ENCODE data around the gene MAPT. TPM values are rescaled to one million over a fixed set of nuclear protein-coding genes. Genes with fewer than 3 reads are reported as not detected.

Gene MAPT
- total RNA-seq, 6 donors from 2014 or later = 2.1 to 3.7 (median 2.8) TPM

DNA sequence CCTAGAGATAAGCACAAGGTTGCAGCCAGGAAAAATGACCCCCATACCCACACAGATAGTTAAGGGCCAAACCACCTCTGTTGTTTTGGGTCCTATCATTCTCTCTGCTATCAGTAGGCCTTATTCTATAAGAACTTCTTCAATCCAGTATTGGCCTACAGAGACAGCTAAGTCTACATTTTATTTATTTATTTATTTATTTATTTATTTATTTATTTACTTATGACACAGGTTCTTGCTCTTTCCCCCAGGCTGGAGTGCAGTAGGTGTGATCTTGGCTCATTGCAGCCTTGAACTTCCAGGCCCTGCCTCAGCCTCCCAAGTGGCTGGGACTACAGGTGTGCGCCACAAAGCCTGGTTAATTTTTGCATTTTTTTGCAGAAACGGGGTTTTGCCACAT, 7.5 kb upstream of the MAPT start:
- ATAC-seq (ENCODE audit: low FRiP score in 2 of 2) (no peak), DNase-seq (no peak)
- Histone ChIP-seq H3K27ac (no peak overlapping the region), H3K27me3 (no peaks in the 10 kb centered on the region), H3K9me3 (peaks cover 0 to 3% (median 0%) of the 10 kb centered on the region in 4 donors), H3K36me3 (no peaks in the 10 kb centered on the region), H3K4me1 (no peaks in the 10 kb centered on the region), H3K4me3 (no peak overlapping the region)
- TF ChIP-seq, protein P1, sequence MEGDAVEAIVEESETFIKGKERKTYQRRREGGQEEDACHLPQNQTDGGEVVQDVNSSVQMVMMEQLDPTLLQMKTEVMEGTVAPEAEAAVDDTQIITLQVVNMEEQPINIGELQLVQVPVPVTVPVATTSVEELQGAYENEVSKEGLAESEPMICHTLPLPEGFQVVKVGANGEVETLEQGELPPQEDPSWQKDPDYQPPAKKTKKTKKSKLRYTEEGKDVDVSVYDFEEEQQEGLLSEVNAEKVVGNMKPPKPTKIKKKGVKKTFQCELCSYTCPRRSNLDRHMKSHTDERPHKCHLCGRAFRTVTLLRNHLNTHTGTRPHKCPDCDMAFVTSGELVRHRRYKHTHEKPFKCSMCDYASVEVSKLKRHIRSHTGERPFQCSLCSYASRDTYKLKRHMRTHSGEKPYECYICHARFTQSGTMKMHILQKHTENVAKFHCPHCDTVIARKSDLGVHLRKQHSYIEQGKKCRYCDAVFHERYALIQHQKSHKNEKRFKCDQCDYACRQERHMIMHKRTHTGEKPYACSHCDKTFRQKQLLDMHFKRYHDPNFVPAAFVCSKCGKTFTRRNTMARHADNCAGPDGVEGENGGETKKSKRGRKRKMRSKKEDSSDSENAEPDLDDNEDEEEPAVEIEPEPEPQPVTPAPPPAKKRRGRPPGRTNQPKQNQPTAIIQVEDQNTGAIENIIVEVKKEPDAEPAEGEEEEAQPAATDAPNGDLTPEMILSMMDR (IDR thresholded peaks at IDR 0.05) = no peak
- no peak for TF ChIP-seq POLR2AphosphoS5 (IDR thresholded peaks at IDR 0.05)
- TF ChIP-seq POLR2A (IDR thresholded peaks at IDR 0.05) = no peak
- TF ChIP-seq EP300 (IDR thresholded peaks at IDR 0.05) = no peak
- 83 to 88% methylated on average over 2 of the region's 2 CpGs for WGBS, 2 donors

DNA sequence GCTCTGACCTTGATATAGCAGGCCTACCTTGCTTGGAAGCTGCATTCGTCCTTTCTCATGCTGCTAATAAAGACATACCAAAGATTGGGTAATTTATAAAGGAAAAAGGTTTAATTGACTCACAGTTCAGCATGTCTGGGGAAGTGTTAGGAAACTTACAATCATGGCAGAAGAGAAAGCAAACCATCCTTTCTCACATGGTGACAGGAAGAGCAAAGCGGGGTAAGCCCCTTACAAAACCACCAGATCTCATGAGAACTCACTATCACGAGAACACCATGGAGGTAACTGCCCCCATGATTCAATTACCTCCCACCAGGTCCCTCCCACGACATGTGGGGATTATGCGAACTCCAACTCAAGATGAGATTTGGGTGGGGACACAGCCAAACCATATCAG, 6.0 kb upstream of the MAPT start:
- ATAC-seq (ENCODE audit: low FRiP score in 2 of 2) (no peak), DNase-seq (no peak)
- Histone ChIP-seq H3K27me3 (no peaks in the 10 kb centered on the region), H3K4me1 (peaks cover 0 to under 1% (median 0%) of the 10 kb centered on the region in 4 donors), H3K36me3 (no peaks in the 10 kb centered on the region), H3K4me3 (no peak overlapping the region), H3K27ac (no peak overlapping the region), H3K9me3 (peaks cover 0 to 3% (median 0%) of the 10 kb centered on the region in 4 donors)
- 55 to 62% methylated on average over 5 of the region's 5 CpGs for WGBS, 2 donors
- TF ChIP-seq POLR2AphosphoS5 (IDR thresholded peaks at IDR 0.05) (no peak), POLR2A (IDR thresholded peaks at IDR 0.05) (no peak), EP300 (IDR thresholded peaks at IDR 0.05) (no peak)
- TF ChIP-seq, protein P1 (IDR thresholded peaks at IDR 0.05) = no peak

DNA sequence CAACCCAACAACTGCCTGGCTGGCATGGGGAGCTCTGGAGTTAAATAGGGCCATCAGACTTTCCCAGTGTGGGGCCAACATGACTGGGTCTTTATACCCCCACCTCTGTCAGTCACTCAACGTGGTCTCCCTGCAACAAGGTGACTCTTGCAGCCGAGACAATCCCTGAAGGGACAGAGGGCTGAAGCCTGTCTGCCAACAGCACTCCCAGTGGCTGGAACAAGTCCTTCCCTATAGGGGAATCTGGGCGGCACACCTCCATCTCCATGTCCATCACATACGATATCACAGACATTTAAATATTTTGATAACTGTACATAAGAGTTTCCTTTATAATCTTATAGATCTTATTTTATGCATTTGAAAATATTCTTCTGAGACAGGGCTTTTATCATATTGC, 4.8 kb upstream of the MAPT start:
- Histone ChIP-seq H3K27ac (no peak overlapping the region), H3K27me3 (peaks cover 0 to 9% (median 0%) of the 10 kb centered on the region in 4 donors), H3K36me3 (no peaks in the 10 kb centered on the region), H3K4me3 (no peak overlapping the region), H3K9me3 (no peaks in the 10 kb centered on the region), H3K4me1 (peaks cover under 1 to 12% (median 3%) of the 10 kb centered on the region in 4 donors)
- DNase-seq (no peak), ATAC-seq (ENCODE audit: low FRiP score in 2 of 2) (no peak)
- 25 to 32% methylated on average over 3 to 4 of the region's 4 CpGs for WGBS, 2 donors
- TF ChIP-seq EP300 (IDR thresholded peaks at IDR 0.05) (no peak), POLR2A (IDR thresholded peaks at IDR 0.05) (no peak), POLR2AphosphoS5 (IDR thresholded peaks at IDR 0.05) (no peak)
- TF ChIP-seq, protein P1 (IDR thresholded peaks at IDR 0.05) = no peak

DNA sequence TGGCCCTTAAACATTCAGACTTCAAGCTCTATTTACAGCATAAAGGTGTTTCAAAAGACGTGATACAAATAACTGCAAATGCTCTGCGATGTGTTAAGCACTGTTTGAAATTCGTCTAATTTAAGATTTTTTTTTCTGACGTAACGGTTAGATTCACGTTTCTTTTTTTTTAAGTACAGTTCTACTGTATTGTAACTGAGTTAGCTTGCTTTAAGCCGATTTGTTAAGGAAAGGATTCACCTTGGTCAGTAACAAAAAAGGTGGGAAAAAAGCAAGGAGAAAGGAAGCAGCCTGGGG, 681 bp upstream of the MAPT start:
- ATAC-seq (ENCODE audit: low FRiP score in 2 of 2) = no peak
- peak overlapping the region in 3 of 4 donors; percentile 58 to 91 (median 75) for H3K4me3 ChIP-seq
- DNase-seq = no peak
- 56 to 58% methylated on average over 7 of the region's 7 CpGs for WGBS, 2 donors
- H3K27ac ChIP-seq = peak overlapping the region in 1 of 4 donors; percentile 69
- H3K9me3 ChIP-seq = no peaks in the 10 kb centered on the region
- TF ChIP-seq POLR2AphosphoS5 (IDR thresholded peaks at IDR 0.05) = no peak
- TF ChIP-seq POLR2A (IDR thresholded peaks at IDR 0.05) = no peak
- no peak for TF ChIP-seq EP300 (IDR thresholded peaks at IDR 0.05)
- TF ChIP-seq, protein P1 (IDR thresholded peaks at IDR 0.05) = no peak
- peaks cover 0 to 41% (median 13%) of the 10 kb centered on the region in 4 donors for H3K27me3 ChIP-seq
- H3K36me3 ChIP-seq = no peaks in the 10 kb centered on the region
- peaks cover 20 to 44% (median 22%) of the 10 kb centered on the region in 4 donors for H3K4me1 ChIP-seq

DNA sequence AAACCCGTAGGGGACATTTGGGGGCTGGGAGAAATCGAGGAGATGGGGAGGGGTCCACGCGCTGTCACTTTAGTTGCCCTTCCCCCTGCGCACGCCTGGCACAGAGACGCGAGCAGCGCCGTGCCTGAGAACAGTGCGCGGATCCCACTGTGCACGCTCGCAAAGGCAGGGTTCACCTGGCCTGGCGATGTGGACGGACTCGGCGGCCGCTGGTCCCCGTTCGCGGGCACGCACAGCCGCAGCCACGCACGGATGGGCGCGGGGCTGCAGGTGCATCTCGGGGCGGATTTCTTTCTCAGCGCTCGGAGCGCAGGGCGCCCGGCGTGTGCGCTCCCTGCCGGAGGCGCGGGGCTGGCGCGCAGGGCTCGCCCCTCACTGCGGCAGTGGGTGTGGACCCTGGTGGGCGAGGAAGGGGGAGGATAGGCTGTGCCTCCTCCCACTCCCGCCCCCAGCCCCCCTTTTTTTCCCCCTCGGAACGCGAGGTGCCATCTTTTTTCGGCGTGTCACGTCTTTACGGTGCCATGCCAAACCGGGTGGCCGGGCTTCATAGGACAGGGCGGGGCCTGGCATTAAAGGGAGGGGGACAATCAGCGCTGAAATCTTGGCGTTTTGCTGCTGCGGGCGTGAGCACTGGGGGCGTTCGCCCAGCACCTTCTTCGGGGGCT, 1.1 kb downstream of the MAPT start:
- peaks cover 20 to 44% (median 22%) of the 10 kb centered on the region in 4 donors for H3K4me1 ChIP-seq
- H3K9me3 ChIP-seq = no peaks in the 10 kb centered on the region
- TF ChIP-seq EP300 (IDR thresholded peaks at IDR 0.05) = no peak
- TF ChIP-seq, protein P1 (IDR thresholded peaks at IDR 0.05) = no peak
- TF ChIP-seq POLR2A (IDR thresholded peaks at IDR 0.05) = no peak
- no peaks in the 10 kb centered on the region for H3K36me3 ChIP-seq
- DNase-seq = peak in 1 of 2 donors; percentile 84
- H3K4me3 ChIP-seq = peak overlapping the region; percentile 10 to 91 (median 66)
- peaks cover 0 to 41% (median 13%) of the 10 kb centered on the region in 4 donors for H3K27me3 ChIP-seq
- no peak overlapping the region for H3K27ac ChIP-seq
- WGBS, 2 donors = 0 to 7% methylated on average over 4 to 62 of the region's 63 CpGs
- ATAC-seq (ENCODE audit: low FRiP score in 2 of 2) = no peak
